GM18870 (cell line): Measurements from ENCODE around the gene LAMA3.
A peak's percentile ranks its signal among the peaks of the same experiment; 100 is the strongest.

Source experiments
- ATAC-seq: cut with Tn5 transposase; IDR thresholded peaks from one replicate; pipeline ENCODE4 v1.9.1; 2021; ENCODE audit warnings: moderate library complexity; ENCODE audit not compliant: unreplicated experiment

LAMA3 gene

DNA sequence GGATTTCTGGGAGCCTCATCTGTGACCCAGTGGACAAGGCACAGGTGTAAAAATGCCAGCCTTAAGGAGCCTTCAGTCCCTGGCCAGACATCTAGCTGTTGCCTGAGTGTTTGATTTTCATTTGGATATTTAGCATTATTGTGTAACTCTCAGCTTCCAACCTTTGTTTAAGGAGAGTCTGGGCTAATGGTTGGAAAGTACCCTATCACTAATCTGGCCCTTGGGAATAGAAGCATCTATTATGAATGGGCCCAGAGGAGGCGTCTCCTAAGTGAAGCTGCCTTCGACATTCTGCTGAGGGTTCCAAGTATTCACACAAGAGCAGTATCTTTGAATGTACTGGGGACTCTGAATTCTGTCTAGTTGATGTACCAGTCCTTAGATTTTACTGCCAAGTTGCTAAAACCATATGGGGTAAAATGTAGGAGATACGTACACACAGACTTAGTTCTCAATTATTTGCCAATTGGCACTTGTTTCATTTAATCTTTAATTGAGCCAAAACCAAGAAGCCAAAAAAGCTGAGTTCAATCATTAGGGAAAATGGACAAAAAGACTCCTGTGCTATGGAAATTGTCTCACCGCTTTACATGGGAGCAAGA, 19.3 kb upstream of the LAMA3 start:
- no peak for ATAC-seq

DNA sequence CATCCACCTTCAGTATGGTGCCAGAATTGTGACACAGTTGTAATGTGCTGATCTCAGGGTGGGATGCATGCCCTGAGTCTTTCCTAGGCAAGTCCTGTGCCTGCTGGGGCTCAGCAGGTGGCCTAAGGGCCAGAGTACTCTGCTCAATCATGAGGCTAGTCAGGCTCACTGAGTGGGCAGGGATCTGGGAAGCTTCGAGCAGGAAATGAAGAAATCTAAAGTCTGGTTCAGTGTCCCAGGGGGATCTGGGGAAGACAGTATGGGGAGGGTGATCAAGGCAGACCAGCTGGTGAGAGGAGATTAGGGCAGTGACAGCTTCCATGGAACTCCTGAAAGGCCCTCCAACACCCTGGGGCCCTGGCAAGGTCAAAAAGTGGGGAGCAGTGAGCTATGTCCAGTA, 17.7 kb upstream of the LAMA3 start:
- no peak for ATAC-seq

DNA sequence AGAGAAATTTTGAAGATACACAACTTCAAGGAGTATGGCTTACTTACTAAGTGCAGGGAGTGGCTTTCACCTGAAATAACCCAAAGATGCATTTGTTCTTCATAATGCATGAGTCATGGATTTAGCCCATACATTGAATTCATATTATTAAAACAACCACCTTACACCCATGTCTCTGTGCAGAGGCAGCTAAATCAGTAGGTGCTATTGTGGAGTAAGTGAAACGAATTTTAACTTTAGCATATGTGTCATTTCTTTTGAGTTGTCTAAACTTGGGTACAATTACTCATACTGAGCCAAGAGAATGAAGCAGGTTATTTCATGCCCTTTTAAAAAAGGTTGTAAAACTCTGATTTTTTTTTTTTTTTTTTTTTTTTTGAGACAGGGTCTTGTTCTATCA, 15.5 kb upstream of the LAMA3 start:
- ATAC-seq, result no peak

DNA sequence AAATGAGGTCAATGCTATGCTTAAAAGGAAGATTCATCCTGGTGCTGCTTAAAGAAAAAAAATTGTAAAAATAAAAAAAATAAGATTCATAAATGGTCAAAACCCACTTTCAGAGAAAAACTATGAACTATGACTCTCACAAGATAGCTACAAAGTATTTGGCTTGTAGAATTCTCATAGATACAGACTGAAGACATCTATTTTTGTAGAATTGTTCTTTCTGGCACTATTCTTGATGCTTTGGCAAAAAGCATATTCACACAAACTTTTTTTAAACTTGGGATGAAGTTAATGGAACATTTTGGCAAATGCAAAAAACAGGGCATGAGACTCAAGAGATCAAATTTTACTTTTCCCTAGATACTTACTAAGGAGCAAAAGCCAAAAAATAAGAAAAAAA, 14.0 kb upstream of the LAMA3 start:
- ATAC-seq, result no peak

DNA sequence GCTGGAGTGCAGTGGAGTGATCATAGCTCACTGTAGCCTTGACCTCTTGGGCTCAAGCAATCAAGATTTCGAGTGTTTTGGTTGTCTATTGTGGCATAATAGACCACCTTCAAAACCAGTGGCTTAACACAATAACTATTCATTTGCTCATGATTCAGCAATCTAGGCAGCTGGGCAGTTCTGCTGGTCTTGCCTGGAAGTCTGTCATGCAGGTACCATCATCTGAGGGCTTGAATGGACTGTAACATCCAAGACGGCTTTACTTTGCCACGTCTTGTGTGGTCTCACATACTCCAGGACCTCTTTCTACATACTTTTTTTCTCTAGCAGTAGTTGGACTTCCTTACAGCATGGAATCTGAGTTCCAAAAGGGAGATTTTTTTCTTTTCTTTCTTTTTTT, 13.4 kb upstream of the LAMA3 start:
- no peak for ATAC-seq

DNA sequence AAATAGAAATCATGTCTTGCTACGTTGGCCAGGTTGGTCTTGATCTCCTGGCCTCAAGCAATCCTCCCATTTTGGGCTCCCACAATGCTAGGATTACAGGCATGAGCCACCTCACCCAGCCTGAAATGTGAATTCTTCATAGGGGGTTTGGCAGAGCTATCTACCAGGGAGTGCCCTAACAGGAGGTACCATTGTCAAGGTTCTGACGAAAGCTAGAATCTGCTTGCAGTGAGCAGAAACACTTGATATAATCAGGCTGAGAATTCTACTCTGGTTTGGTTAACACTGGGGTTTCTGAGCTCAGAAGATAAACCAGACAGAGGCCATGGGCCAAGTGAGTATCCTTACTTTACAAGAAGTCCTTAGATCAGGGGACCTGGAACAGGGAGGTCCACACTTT, 7.2 kb upstream of the LAMA3 start:
- peak; percentile 15 for ATAC-seq

- ATAC-seq, result peak; percentile 70
These were observed 6.8 kb upstream of the LAMA3 start for GRCh38 chr18:23682472-23682871.

DNA sequence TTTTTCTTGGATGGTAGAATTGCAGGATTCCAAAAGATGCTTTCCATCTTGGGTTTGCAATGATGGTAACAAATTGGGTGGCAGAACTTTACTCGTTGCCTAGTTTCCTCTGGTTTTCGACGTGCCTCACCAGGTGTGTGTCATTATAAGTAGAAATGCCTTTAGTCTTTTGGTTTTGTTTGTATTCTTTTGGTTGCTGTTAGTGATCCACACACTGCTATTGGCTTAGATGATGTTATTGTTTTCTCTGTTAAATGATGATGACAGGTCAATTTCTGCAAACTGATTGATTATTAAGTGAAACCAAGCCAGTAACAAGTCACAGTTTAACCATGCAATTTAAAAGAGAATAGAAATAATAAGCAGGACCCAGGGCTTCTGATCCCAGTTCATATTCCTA, 6.1 kb upstream of the LAMA3 start:
- no peak for ATAC-seq

DNA sequence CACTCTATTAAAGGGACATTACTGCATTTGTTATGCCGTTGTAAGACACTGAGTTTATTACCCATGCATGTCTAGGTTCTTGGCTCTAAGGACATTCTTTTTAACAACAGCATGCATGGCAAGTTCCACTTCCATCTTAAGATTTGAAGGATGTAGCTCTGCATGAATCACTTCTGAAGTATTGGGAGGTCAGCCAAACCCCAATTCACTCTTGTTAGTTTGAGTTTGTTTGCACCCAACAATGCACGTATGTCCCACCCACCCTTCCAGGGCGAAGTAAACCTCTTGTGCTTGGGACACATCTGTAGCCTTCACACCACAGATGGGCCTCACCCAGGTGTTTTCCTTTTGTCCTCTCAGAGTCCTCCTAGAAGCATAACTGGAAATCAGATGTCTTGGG, 5.6 kb upstream of the LAMA3 start:
- no peak for ATAC-seq

- ATAC-seq, result no peak
These were observed 4.6 kb upstream of the LAMA3 start for GRCh38 chr18:23684515-23685197.

- no peak for ATAC-seq
These were observed 725 bp upstream of the LAMA3 start for GRCh38 chr18:23688528-23688927.

DNA sequence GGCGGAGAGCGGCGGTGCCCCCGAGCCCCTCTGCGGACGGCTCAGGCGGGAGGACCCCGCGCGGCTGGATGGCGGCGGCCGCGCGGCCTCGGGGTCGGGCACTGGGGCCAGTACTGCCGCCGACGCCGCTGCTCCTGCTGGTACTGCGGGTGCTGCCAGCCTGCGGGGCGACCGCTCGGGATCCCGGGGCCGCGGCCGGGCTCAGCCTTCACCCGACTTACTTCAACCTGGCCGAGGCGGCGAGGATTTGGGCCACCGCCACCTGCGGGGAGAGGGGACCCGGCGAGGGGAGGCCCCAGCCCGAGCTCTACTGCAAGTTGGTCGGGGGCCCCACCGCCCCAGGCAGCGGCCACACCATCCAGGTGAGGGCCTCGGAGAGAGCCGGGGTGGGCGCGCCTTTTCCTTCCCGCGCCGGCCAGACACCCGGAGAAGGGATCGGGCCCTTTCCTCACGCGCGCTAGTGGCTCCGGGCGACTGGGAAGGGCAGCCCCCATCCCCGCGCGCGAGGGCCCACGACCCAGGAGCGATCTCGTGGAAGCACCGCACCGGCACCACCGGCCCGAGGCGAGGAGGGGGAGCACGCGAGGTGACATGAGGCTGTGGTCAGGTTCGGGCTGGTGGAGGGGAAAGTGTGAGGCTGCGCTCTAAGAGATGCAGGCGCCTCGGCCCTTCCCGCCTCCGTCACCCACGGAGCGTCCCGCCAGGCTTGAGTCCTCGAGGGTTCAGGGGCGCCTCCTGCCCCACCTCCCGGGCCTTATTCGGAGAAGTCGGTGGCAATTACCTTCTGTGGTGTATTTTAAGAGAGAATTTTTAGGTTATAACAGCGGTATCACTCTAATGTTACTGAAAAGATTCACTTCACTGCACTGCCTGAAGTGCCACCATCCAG, 607 bp downstream of the LAMA3 start:
- ATAC-seq, result no peak

- no peak for ATAC-seq
These were observed 1.3 kb downstream of the LAMA3 start for GRCh38 chr18:23690505-23691068.

DNA sequence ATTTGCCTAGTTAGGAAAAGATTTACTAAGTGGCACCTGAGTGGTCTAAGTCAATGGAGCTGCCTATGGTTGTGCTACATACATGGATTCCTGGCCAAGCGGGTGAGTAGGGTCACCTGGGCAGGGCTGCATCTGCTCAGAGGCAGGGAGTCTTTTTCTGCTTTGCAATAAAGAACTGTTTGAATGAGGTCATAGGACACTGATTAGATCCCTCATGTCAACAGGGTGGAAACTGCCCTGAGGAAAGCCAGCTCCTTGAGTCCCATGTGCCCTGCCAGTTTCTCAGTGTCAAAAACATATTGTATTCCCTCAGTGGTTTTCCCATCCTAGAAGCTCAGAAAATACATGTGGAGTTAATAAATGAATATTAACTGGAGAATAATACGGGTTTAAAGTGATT, 4.6 kb downstream of the LAMA3 start:
- ATAC-seq, result no peak

DNA sequence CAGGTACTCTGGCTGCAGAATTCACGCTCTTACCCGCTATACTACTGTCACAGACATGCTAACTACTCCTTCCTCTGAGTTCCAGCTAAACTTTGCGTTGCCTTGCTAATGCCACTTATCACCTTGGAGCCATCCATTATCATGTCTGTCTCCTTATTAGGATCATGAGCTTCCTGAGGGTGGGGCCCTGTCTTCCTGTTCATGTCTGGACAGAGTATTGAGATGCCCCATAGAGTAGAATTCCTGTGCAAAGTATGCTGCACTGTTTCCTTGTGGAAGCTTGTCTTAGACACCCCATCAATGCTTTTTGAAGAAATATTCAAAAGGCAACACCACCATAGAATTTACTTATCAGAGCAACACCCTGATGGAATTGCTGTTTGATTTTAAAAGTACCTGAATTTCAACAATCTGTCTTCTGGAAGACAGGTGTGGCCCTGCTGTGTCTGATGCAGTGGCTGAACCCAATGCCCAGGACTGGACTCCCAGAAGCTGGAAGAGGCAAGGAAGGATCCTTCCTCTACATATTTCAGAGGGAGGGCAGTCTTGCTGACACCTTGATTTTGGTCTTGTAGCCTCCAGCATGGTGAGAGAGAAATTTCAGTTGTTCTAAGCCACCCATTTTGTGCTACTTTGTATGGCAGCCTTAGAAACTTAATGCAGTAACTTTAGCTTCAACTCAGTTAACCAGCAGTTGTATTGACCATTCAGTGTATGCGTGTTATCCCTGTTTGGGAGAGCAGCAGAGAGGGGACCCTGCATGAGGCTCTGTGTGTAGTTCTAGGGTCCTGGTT, 5.6 kb downstream of the LAMA3 start:
- ATAC-seq, result no peak

DNA sequence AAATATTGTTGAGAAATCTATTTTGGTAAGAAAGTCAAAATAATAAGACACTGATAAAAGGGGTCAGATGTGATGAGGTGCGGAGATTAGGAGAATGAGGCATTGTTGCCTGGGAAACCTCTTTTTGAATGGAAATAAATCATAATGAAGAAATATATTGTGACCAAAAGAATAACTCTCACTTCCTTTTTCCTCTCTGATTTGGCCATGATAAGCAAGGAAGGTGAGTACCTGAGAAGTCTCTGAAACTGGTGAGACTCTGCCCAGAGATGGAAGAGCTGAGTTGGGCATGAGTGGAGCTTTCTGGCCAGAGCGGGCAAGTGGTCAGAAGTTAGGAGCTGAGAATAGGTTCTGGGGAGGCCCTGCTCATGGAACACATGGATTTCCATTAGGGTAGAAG, 11.8 kb downstream of the LAMA3 start:
- ATAC-seq, result no peak

- ATAC-seq, result no peak
These were observed 12.4 kb downstream of the LAMA3 start for GRCh38 chr18:23701544-23702064.

DNA sequence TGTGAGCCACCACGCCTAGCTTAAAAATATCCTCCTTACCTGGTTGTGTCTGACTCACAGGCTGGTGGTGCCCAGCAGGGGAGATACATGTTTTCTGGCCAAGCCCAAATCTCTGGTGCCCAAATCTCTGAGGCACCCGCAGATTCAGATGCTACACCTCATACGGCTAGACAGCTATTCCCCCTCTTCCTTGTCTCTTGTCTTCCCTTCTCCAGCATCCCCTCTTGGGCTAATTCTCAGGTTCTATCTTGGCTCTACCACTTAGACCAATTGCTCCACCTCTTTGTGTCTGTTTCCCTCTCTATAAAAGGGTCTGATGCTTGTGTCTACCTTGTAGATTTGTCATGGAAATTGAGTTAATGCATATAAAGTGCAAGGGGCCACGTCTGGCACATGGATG, 13.4 kb downstream of the LAMA3 start:
- ATAC-seq, result no peak

DNA sequence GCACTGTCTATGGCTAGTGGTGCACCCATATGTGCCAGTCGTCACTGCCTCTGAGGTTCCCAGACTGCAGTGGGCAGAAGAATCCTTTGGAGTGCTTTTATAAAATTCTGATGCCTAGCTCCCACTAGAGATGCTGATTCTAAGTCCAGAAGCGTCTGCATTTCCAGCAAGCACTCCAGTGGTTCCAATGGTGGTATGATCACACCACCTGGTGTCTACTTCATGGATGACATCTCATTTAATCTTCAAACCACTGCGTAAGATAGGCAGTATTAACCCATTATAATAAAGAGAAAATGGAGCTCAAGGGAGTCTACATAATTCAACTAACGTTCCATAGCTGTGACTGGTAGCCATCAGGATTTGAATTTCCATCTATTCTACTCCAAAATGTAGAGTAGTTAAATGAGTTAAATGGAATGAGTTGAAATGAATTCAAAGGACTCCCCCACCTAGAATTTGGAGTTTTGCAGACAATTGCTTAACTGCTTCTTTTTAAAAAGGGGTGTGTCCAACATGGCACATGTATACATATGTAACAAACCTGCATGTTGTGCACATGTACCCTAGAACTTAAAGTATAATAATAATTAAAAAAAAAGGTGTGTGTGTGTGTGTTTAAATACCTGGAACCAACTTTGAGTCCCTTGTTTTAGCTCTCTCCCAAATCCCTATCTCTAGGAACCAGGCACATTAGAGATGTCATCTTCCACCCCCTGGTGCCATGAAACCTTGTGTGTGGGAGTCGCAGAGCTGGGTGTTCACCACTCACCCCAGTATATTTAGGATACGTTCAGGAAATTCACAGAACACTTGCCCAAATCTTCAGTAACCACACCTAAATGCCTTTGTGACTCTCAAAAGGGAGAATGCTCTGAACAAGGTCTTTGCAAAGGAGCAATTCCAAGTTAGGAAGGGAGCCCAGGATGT, 14.1 kb downstream of the LAMA3 start:
- ATAC-seq, result no peak

DNA sequence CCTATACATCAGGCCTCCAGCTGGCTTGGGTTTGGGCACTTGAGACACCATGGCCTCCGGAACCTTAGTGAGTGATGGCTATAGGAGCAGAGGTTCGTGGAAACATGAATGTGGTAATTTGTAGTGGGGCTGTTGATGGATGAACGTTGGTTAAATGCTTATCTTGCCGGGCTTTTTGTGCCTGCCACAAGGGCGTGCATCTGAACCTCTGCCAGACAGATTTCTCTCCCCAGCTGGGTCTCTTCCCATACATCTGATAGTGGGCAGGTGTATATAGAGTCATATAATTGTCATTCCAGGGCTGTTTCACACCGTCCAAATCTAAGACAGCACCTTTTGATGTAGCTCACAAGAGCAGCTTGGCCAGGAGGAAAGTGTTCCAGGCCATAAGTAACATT, 14.7 kb downstream of the LAMA3 start:
- ATAC-seq, result no peak
